ENCODE data around the gene SLC26A4. TPM values are rescaled to one million over a fixed set of nuclear protein-coding genes. Genes with fewer than 3 reads are reported as not detected.

Gene SLC26A4
- polyA plus RNA-seq, 1 experiment: 0.12 TPM

GRCh38 chr7:107726356-107727130, 65.9 kb downstream of the SLC26A4 start:
- H3K36me3 ChIP-seq (ENCODE audit: control insufficient read depth, insufficient read depth, low read length): no peaks in the 10 kb centered on the region
- DNase-seq (ENCODE audit: low read depth): no peak
- ChIA-PET CTCF (interaction anchor here (0.7 to 8.3 kb wide), 6 partner anchors 13 to 263 kb away, joined by 3 to 75 read pairs (median 5); partner anchors contain the start of genes BCAP29 and CBLL1), POLR2A (no interaction called here)
- peaks cover 6% of the 10 kb centered on the region for H3K27me3 ChIP-seq (ENCODE audit: control insufficient read depth, insufficient read depth, low read length)
- H3K4me3 ChIP-seq (ENCODE audit: low read depth, low read length): no peak overlapping the region
- TF ChIP-seq CTCF (IDR thresholded peaks at IDR 0.05; ENCODE audit: insufficient read depth, low read depth, low read length): no peak

- ChIA-PET POLR2A (no interaction called here), CTCF (interaction anchor here (0.6 to 8.3 kb wide), 6 partner anchors 9 to 576 kb away, joined by 3 to 75 read pairs (median 4); partner anchors contain the start of gene CBLL1)
- Histone ChIP-seq H3K36me3 (ENCODE audit: control insufficient read depth, insufficient read depth, low read length) (no peaks in the 10 kb centered on the region), H3K4me3 (ENCODE audit: low read depth, low read length) (no peak overlapping the region), H3K27me3 (ENCODE audit: control insufficient read depth, insufficient read depth, low read length) (peaks cover 6% of the 10 kb centered on the region)
- DNase-seq (ENCODE audit: low read depth): no peak
- no peak for TF ChIP-seq CTCF (IDR thresholded peaks at IDR 0.05; ENCODE audit: insufficient read depth, low read depth, low read length)
These were observed 67.6 kb downstream of the SLC26A4 start for GRCh38 chr7:107728276-107728675.

GRCh38 chr7:107742678-107743566, 82.3 kb downstream of the SLC26A4 start:
- POLR2A ChIA-PET: interaction anchor here (0.6 to 0.8 kb wide), 2 partner anchors 132 to 155 kb away, joined by 5 to 14 read pairs; no protein-coding TSS in a partner anchor
- CTCF ChIA-PET: interaction anchor here (0.6 to 9.3 kb wide), 20 partner anchors 8 to 596 kb away, joined by 3 to 112 read pairs (median 3); no protein-coding TSS in a partner anchor
- Histone ChIP-seq H3K4me3 (ENCODE audit: low read depth, low read length) (peak overlapping the region; percentile 74), H3K27me3 (ENCODE audit: control insufficient read depth, insufficient read depth, low read length) (no peaks in the 10 kb centered on the region), H3K36me3 (ENCODE audit: control insufficient read depth, insufficient read depth, low read length) (no peaks in the 10 kb centered on the region)
- no peak for DNase-seq (ENCODE audit: low read depth)
- TF ChIP-seq CTCF (IDR thresholded peaks at IDR 0.05; ENCODE audit: insufficient read depth, low read depth, low read length): no peak

GRCh38 chr7:107743567-107744344, 83.1 kb downstream of the SLC26A4 start, which contains the start of gene CBLL1:
Gene CBLL1, plus strand, starts transcription at chr7:107744142. Its CDS starts 22 bp downstream, at chr7:107744164.
- Histone ChIP-seq H3K36me3 (ENCODE audit: control insufficient read depth, insufficient read depth, low read length) (no peaks in the 10 kb centered on the region), H3K27me3 (ENCODE audit: control insufficient read depth, insufficient read depth, low read length) (no peaks in the 10 kb centered on the region), H3K4me3 (ENCODE audit: low read depth, low read length) (peak within 1 kb of the TSS; percentile 74)
- CTCF ChIA-PET: interaction anchor here (0.6 to 9.3 kb wide), 19 partner anchors 9 to 597 kb away, joined by 3 to 112 read pairs (median 3); no protein-coding TSS in a partner anchor
- peak; percentile 82 for TF ChIP-seq CTCF (IDR thresholded peaks at IDR 0.05; ENCODE audit: insufficient read depth, low read depth, low read length)
- POLR2A ChIA-PET: interaction anchor here (0.6 to 0.8 kb wide), 2 partner anchors 131 to 155 kb away, joined by 5 to 14 read pairs; no protein-coding TSS in a partner anchor
- DNase-seq (ENCODE audit: low read depth): peak; percentile 77

Data from BJ (cell line).